ENCODE measurements around the gene C5orf46. TPM values are rescaled to one million over a fixed set of nuclear protein-coding genes. Genes with fewer than 3 reads are reported as not detected.

Gene C5orf46
- total and polyA plus RNA-seq, 4 donors = not detected

DNA sequence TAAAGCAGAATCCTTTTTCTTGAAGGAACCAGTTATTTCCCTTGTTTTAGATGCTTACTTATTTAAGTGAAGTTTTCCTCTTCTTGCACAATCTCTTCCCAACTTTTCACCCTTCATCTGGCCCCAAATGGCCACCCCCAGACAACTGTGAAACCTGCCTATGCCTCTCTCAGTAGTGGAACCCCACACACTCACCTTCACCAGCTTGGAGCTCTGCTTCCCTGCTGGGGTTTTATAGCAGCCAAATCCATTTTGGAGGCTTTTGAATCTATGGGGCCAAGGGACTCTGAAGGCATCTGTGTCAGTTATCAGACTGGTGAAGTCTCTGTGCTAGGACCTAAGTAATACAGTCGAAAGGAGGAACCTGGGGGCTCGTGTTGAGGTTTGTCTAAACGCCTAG lies 52.0 kb downstream of the C5orf46 start:
- Histone ChIP-seq H3K9me3 (ENCODE audit: control insufficient read depth in 4 of 4, insufficient read depth in 3 of 4, low read length in 3 of 4) (peaks cover 0 to 1% (median 0%) of the 10 kb centered on the region in 4 donors), H3K4me3 (no peak overlapping the region), H3K4me1 (ENCODE audit: control insufficient read depth in 5 of 5, insufficient read depth in 5 of 5, low read length in 5 of 5) (no peaks in the 10 kb centered on the region), H3K27me3 (ENCODE audit: control insufficient read depth in 3 of 3, insufficient read depth in 3 of 3, low read length in 2 of 3) (no peaks in the 10 kb centered on the region), H3K9ac (ENCODE audit: insufficient read depth in 1 of 2, low read length in 2 of 2) (no peak overlapping the region), H3K36me3 (ENCODE audit: control insufficient read depth in 4 of 4, insufficient read depth in 4 of 4, low read length in 4 of 4) (no peaks in the 10 kb centered on the region), H3K27ac (ENCODE audit: low read depth in 1 of 2, low read length in 1 of 2) (no peak overlapping the region)
- no peak for ATAC-seq (ENCODE audit: insufficient read depth, low FRiP score)
- DNase-seq = no peak
- TF ChIP-seq, protein P1, sequence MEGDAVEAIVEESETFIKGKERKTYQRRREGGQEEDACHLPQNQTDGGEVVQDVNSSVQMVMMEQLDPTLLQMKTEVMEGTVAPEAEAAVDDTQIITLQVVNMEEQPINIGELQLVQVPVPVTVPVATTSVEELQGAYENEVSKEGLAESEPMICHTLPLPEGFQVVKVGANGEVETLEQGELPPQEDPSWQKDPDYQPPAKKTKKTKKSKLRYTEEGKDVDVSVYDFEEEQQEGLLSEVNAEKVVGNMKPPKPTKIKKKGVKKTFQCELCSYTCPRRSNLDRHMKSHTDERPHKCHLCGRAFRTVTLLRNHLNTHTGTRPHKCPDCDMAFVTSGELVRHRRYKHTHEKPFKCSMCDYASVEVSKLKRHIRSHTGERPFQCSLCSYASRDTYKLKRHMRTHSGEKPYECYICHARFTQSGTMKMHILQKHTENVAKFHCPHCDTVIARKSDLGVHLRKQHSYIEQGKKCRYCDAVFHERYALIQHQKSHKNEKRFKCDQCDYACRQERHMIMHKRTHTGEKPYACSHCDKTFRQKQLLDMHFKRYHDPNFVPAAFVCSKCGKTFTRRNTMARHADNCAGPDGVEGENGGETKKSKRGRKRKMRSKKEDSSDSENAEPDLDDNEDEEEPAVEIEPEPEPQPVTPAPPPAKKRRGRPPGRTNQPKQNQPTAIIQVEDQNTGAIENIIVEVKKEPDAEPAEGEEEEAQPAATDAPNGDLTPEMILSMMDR (IDR thresholded peaks at IDR 0.05; ENCODE audit: control extremely low read depth, extremely low read depth) = no peak
- WGBS, 2 donors = 75 to 77% methylated on average over 3 of the region's 3 CpGs

DNA sequence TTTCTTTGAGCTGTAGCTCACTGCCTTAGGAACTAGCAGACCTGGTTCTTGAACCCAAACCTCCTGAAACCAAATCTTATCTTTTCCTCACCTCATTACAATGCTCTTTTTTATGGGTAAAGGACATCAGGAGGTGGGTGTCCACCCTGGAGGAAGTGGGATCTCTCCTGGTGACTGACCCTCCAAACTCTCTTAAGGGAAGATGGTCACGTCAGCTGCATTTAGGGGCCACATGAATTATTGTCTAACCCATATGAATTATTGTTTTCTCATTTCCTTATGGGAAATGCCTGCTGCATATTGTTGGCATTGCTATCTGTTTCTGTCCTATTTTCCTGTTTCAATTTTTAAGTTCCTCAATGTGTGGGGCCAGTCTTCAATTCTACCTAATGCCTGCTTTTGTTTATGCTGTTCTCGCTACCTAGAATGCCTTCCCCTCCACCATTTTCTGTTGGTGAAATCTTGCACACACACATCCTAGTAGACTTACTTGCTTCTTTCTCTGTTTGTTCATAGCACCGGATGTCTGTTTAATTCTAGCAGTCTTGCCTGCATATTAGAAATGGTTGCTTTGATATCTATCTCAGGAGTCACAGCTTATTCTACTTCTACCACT lies 52.9 kb downstream of the C5orf46 start:
- no peak for ATAC-seq (ENCODE audit: insufficient read depth, low FRiP score)
- TF ChIP-seq, protein P1 (IDR thresholded peaks at IDR 0.05; ENCODE audit: control extremely low read depth, extremely low read depth) = no peak

DNA sequence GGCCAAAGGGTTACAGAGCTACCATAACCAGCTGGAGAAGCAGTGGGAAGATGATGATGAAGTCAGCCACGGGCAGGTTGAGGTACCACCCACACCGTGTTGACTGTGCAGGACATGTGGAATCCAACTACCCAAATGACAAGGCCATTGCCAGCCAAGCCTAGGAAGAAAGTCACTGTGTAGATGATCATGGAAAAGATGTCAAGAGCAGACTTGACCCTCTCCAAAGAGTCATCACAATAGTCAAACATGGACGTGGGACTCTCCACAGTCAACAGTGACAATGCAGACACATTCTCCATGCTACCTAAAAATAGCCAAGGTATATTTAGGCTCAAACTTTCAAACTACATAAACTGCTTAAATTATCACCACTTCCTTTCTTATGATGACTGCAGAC lies 54.0 kb downstream of the C5orf46 start:
- Histone ChIP-seq H3K27me3 (ENCODE audit: control insufficient read depth in 3 of 3, insufficient read depth in 3 of 3, low read length in 2 of 3) (no peaks in the 10 kb centered on the region), H3K4me3 (no peak overlapping the region), H3K9me3 (ENCODE audit: control insufficient read depth in 4 of 4, insufficient read depth in 3 of 4, low read length in 3 of 4) (peaks cover 0 to 1% (median 0%) of the 10 kb centered on the region in 4 donors), H3K36me3 (ENCODE audit: control insufficient read depth in 4 of 4, insufficient read depth in 4 of 4, low read length in 4 of 4) (no peaks in the 10 kb centered on the region), H3K9ac (ENCODE audit: insufficient read depth in 1 of 2, low read length in 2 of 2) (no peak overlapping the region), H3K27ac (ENCODE audit: low read depth in 1 of 2, low read length in 1 of 2) (no peak overlapping the region), H3K4me1 (ENCODE audit: control insufficient read depth in 5 of 5, insufficient read depth in 5 of 5, low read length in 5 of 5) (peaks cover 0 to under 1% (median 0%) of the 10 kb centered on the region in 5 donors)
- WGBS, 2 donors = 70 to 73% methylated on average over 3 of the region's 3 CpGs
- ATAC-seq (ENCODE audit: insufficient read depth, low FRiP score) = no peak
- TF ChIP-seq, protein P1 (IDR thresholded peaks at IDR 0.05; ENCODE audit: control extremely low read depth, extremely low read depth) = no peak
- DNase-seq = no peak

More for the DNA sequence above, 52.9 kb downstream of the C5orf46 start:
- no peaks in the 10 kb centered on the region for H3K4me1 ChIP-seq (ENCODE audit: control insufficient read depth in 5 of 5, insufficient read depth in 5 of 5, low read length in 5 of 5)
- 36 to 41% methylated on average over 3 of the region's 3 CpGs for WGBS, 2 donors
- H3K27me3 ChIP-seq (ENCODE audit: control insufficient read depth in 3 of 3, insufficient read depth in 3 of 3, low read length in 2 of 3) = no peaks in the 10 kb centered on the region
- H3K4me3 ChIP-seq = no peak overlapping the region
- H3K27ac ChIP-seq (ENCODE audit: low read depth in 1 of 2, low read length in 1 of 2) = no peak overlapping the region
- DNase-seq = no peak
- H3K36me3 ChIP-seq (ENCODE audit: control insufficient read depth in 4 of 4, insufficient read depth in 4 of 4, low read length in 4 of 4) = no peaks in the 10 kb centered on the region
- H3K9me3 ChIP-seq (ENCODE audit: control insufficient read depth in 4 of 4, insufficient read depth in 3 of 4, low read length in 3 of 4) = peaks cover 0 to 1% (median 0%) of the 10 kb centered on the region in 4 donors
- no peak overlapping the region for H3K9ac ChIP-seq (ENCODE audit: insufficient read depth in 1 of 2, low read length in 2 of 2)

DNA sequence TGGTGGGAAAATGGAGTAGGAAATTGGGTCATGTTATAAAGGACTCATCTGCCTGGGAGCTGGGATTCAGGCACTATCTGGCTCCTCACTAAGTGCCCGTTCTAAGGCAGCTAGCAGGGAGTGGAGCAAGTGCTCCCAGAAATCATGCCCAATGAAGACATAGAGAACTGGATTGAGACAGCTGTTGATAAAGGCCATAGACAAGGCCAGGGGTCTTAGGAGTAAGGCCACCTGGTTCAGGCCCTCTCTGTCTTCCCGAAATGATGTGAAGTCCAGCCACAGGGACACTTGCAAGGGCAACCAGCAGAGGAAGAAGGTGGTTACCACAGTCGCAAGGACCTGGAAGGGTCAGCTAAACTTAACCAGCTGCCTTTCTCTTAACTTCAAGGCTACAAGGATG lies 54.8 kb downstream of the C5orf46 start:
- ATAC-seq (ENCODE audit: insufficient read depth, low FRiP score) (no peak), DNase-seq (no peak)
- TF ChIP-seq, protein P1 (IDR thresholded peaks at IDR 0.05; ENCODE audit: control extremely low read depth, extremely low read depth) = no peak
- Histone ChIP-seq H3K4me3 (no peak overlapping the region), H3K9ac (ENCODE audit: insufficient read depth in 1 of 2, low read length in 2 of 2) (no peak overlapping the region), H3K27me3 (ENCODE audit: control insufficient read depth in 3 of 3, insufficient read depth in 3 of 3, low read length in 2 of 3) (no peaks in the 10 kb centered on the region), H3K4me1 (ENCODE audit: control insufficient read depth in 5 of 5, insufficient read depth in 5 of 5, low read length in 5 of 5) (peaks cover 0 to 2% (median 0%) of the 10 kb centered on the region in 5 donors), H3K9me3 (ENCODE audit: control insufficient read depth in 4 of 4, insufficient read depth in 3 of 4, low read length in 3 of 4) (peaks cover 0 to 1% (median 0%) of the 10 kb centered on the region in 4 donors), H3K36me3 (ENCODE audit: control insufficient read depth in 4 of 4, insufficient read depth in 4 of 4, low read length in 4 of 4) (no peaks in the 10 kb centered on the region), H3K27ac (ENCODE audit: low read depth in 1 of 2, low read length in 1 of 2) (no peak overlapping the region)
- 93 to 96% methylated on average over 3 of the region's 3 CpGs for WGBS, 2 donors

All from lung (tissue), 12 donors.